GM12878 (cell line): Measurements from ENCODE around the gene GARS1.

Source experiments
- SUZ12 ChIP-seq: fragments of 200-600 bp; sonication (generic); IDR thresholded peaks from one replicate; pipeline ENCODE4 v1.6.1; 2018; ENCODE audit warnings: antibody characterized with exemption, mild to moderate bottlenecking; ENCODE audit not compliant: unreplicated experiment
- TF ChIP-seq, protein P1 (sequence below), 3 experiments: IDR thresholded peaks in 2 of 3; conservative IDR thresholded peaks in 1 of 3; 2 replicates each; pipeline ENCODE4 v1.5.1; 2011; ENCODE audit warnings: low read depth in 3 of 3, low read length in 3 of 3, mild to moderate bottlenecking in 3 of 3, control low read depth in 2 of 3, moderate library complexity in 2 of 3, inconsistent platforms in 1 of 3, mixed read lengths in 1 of 3; ENCODE audit not compliant: control insufficient read depth in 2 of 3, insufficient read depth in 1 of 3; ENCODE audit errors: extremely low read depth in 1 of 3

DNA sequence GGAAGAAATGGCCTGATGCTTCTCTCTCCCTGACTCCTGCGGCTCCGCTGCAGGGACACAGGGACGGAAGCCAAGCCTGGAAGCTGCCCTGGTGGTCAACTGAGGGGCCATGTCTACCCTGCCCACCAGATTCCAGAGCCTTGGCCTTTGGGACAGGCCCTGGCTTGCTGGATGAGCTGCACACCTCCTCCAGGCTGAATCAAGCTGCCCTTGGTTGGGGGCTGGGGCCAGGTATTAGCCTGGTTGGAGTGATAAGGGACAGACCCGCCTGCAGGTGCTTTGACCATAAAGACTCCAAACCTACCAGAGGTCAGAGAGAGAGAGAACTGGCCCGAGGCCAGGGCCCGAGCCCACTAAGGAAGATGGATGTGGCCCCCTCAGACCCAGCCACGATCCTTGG is 57.5 kb downstream of the GARS1 start:
- TF ChIP-seq, protein P1, sequence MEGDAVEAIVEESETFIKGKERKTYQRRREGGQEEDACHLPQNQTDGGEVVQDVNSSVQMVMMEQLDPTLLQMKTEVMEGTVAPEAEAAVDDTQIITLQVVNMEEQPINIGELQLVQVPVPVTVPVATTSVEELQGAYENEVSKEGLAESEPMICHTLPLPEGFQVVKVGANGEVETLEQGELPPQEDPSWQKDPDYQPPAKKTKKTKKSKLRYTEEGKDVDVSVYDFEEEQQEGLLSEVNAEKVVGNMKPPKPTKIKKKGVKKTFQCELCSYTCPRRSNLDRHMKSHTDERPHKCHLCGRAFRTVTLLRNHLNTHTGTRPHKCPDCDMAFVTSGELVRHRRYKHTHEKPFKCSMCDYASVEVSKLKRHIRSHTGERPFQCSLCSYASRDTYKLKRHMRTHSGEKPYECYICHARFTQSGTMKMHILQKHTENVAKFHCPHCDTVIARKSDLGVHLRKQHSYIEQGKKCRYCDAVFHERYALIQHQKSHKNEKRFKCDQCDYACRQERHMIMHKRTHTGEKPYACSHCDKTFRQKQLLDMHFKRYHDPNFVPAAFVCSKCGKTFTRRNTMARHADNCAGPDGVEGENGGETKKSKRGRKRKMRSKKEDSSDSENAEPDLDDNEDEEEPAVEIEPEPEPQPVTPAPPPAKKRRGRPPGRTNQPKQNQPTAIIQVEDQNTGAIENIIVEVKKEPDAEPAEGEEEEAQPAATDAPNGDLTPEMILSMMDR (IDR thresholded peaks at IDR 0.05 in 2 of 3, conservative IDR thresholded peaks at IDR 0.05 in 1 of 3; ENCODE audit: control insufficient read depth in 2 of 3, extremely low read depth in 1 of 3, insufficient read depth in 1 of 3, low read depth in 3 of 3, low read length in 3 of 3) = no peak
- no peak for TF ChIP-seq SUZ12
